Mesenchymal stem cell (in vitro differentiated cells and primary cell): ENCODE data around the gene FKBP15.

Experiments
- DNase-seq: peaks from one replicate; pipeline ENCODE4 v3.0.0-alpha.2; 2013
- H2AFZ ChIP-seq: one replicate; pipeline ENCODE4 v1.6.1; 2013; ENCODE audit warnings: low read depth, mild to moderate bottlenecking, control low read depth, inconsistent platforms, low read length, moderate library complexity
- H2AK5ac ChIP-seq: 2 replicates; pipeline ENCODE4 v1.6.1; 2013; ENCODE audit warnings: low read length, moderate library complexity, mild to moderate bottlenecking, inconsistent platforms; ENCODE audit not compliant: severe bottlenecking
- H2BK120ac ChIP-seq: one replicate; pipeline ENCODE4 v1.6.1; 2013; ENCODE audit warnings: low read depth, mild to moderate bottlenecking, inconsistent platforms, low read length, moderate library complexity
- H2BK12ac ChIP-seq, 2 experiments: one replicate each; pipeline ENCODE4 v1.6.1; 2013; ENCODE audit warnings: inconsistent platforms in 2 of 2, low read length in 2 of 2, mild to moderate bottlenecking in 2 of 2, moderate library complexity in 2 of 2, control low read depth in 1 of 2
- H2BK15ac ChIP-seq: one replicate; pipeline ENCODE4 v1.6.1; 2013; ENCODE audit warnings: mild to moderate bottlenecking, low read depth, inconsistent platforms; ENCODE audit not compliant: poor library complexity, severe bottlenecking
- H2BK5ac ChIP-seq: 2 replicates; pipeline ENCODE4 v1.6.1; 2013; ENCODE audit warnings: low read depth, mild to moderate bottlenecking, low read length, control low read depth, inconsistent platforms; ENCODE audit not compliant: poor library complexity, severe bottlenecking
- H3K14ac ChIP-seq, 2 experiments: one replicate each; pipeline ENCODE4 v1.6.1; 2013; ENCODE audit warnings: inconsistent platforms in 2 of 2, low read length in 2 of 2, control low read depth in 1 of 2, mild to moderate bottlenecking in 1 of 2, moderate library complexity in 1 of 2
- H3K18ac ChIP-seq, 2 experiments: one replicate each; pipeline ENCODE4 v1.6.1; 2013; ENCODE audit warnings: inconsistent platforms in 2 of 2, low read length in 2 of 2, control low read depth in 1 of 2, low read depth in 1 of 2, mild to moderate bottlenecking in 1 of 2
- H3K23ac ChIP-seq, 2 experiments: one replicate each; pipeline ENCODE4 v1.6.1; 2013; ENCODE audit warnings: inconsistent platforms in 2 of 2, low read length in 2 of 2, mild to moderate bottlenecking in 2 of 2, moderate library complexity in 2 of 2, control low read depth in 1 of 2
- H3K27ac ChIP-seq: 2 replicates; pipeline ENCODE4 v1.5.1; 2013; ENCODE audit warnings: mild to moderate bottlenecking, moderate library complexity, low read length, control low read depth, inconsistent platforms; ENCODE audit not compliant: poor library complexity, severe bottlenecking
- H3K27me3 ChIP-seq, 2 experiments: 2 replicates each; pipeline versions ENCODE4 v1.6.1 to v1.7.0; 2013; ENCODE audit warnings: low read length in 2 of 2, mild to moderate bottlenecking in 2 of 2, moderate library complexity in 2 of 2, control low read depth in 1 of 2, inconsistent platforms in 1 of 2; ENCODE audit not compliant: control insufficient read depth in 1 of 2, insufficient read depth in 1 of 2
- H3K36me3 ChIP-seq, 2 experiments: 2 replicates each; pipeline versions ENCODE4 v1.6.1 to v1.7.0; 2013; ENCODE audit warnings: low read length in 2 of 2, control low read depth in 1 of 2, inconsistent platforms in 1 of 2, low read depth in 1 of 2, mild to moderate bottlenecking in 1 of 2; ENCODE audit not compliant: insufficient read depth in 2 of 2, control insufficient read depth in 1 of 2
- H3K4ac ChIP-seq, 2 experiments: one replicate each; pipeline ENCODE4 v1.6.1; 2013; ENCODE audit warnings: inconsistent platforms in 2 of 2, low read length in 2 of 2, mild to moderate bottlenecking in 2 of 2, moderate library complexity in 2 of 2, control low read depth in 1 of 2, low read depth in 1 of 2
- H3K4me1 ChIP-seq: 2 replicates; pipeline ENCODE4 v1.6.1; 2013; ENCODE audit warnings: low read depth, low read length, control low read depth; ENCODE audit not compliant: control insufficient read depth, insufficient read depth
- H3K4me2 ChIP-seq: 2 replicates; pipeline ENCODE4 v1.6.1; 2013; ENCODE audit warnings: low read length, mild to moderate bottlenecking, inconsistent platforms; ENCODE audit not compliant: poor library complexity, severe bottlenecking
- H3K4me3 ChIP-seq, 2 experiments: 2 replicates each; pipeline versions ENCODE4 v1.5.1 to v1.7.0; 2013; ENCODE audit warnings: low read length in 2 of 2, mild to moderate bottlenecking in 2 of 2, control low read depth in 1 of 2, low read depth in 1 of 2; ENCODE audit not compliant: insufficient read depth in 1 of 2
- H3K79me1 ChIP-seq: replicated peaks from 2 replicates; pipeline ENCODE4 v1.6.1; 2013; ENCODE audit warnings: mild to moderate bottlenecking, control low read depth, low read length, inconsistent platforms; ENCODE audit not compliant: poor library complexity, severe bottlenecking
- H3K9ac ChIP-seq: 2 replicates; pipeline ENCODE4 v1.7.0; 2013; ENCODE audit warnings: mild to moderate bottlenecking, low read length, moderate library complexity
- H3K9me3 ChIP-seq: 2 replicates; pipeline ENCODE4 v1.7.0; 2013; ENCODE audit warnings: mild to moderate bottlenecking, low read length; ENCODE audit not compliant: control insufficient read depth
- H4K8ac ChIP-seq: one replicate; pipeline ENCODE4 v1.6.1; 2013; ENCODE audit warnings: inconsistent platforms, mild to moderate bottlenecking, low read length, moderate library complexity
- H4K91ac ChIP-seq: one replicate; pipeline ENCODE4 v1.6.1; 2013; ENCODE audit warnings: mild to moderate bottlenecking, low read length, inconsistent platforms
- WGBS: methylation state at CpG from one replicate; pipeline ENCODE4 v1.1.7; 2013; ENCODE audit warnings: mixed read lengths; 5-methylcytosine and 5-hydroxymethylcytosine counted together

The FKBP15 gene

DNA sequence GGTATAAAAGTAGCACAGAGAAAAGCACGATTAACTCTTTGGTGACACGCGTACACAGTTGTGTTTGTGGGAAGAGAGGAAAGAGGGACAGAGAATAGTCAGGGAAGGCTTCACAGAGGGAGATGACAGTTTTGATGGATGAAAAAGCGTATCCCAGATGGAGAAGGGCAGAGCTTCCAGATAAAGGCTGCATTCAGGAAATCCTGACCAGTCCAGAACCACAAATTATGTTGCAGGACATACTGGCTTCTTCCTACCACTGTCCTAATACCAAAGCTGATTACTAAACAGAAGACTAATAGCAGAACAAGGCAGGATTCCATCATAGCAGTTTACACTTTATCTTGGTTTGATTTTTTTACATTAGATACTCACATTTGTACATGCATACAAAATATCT, 35.8 kb downstream of the FKBP15 start:
- no peaks in the 10 kb centered on the region for H3K9me3 ChIP-seq
- no peak overlapping the region for H2BK12ac ChIP-seq
- no peak overlapping the region for H2BK5ac ChIP-seq
- H3K14ac ChIP-seq, result no peak overlapping the region
- no peak overlapping the region for H3K4me2 ChIP-seq
- no peak overlapping the region for H3K18ac ChIP-seq
- peaks cover 2% of the 10 kb centered on the region for H3K79me1 ChIP-seq
- H3K23ac ChIP-seq, result no peak overlapping the region
- H2BK15ac ChIP-seq, result no peak overlapping the region
- H2BK120ac ChIP-seq, result no peak overlapping the region
- H3K4me1 ChIP-seq, result peaks cover 5% of the 10 kb centered on the region
- no peak overlapping the region for H4K8ac ChIP-seq
- peaks cover 10 to 70% of the 10 kb centered on the region in 2 experiments for H3K36me3 ChIP-seq
- no peak overlapping the region for H4K91ac ChIP-seq
- H3K9ac ChIP-seq, result peak overlapping the region; percentile 60
- no peak overlapping the region for H3K27ac ChIP-seq
- no peaks in the 10 kb centered on the region for H3K27me3 ChIP-seq
- H3K4ac ChIP-seq, result no peak overlapping the region
- H3K4me3 ChIP-seq, result peak overlapping the region in 1 of 2 experiments; percentile 80
- peak; percentile 41 for DNase-seq
- no peak overlapping the region for H2AK5ac ChIP-seq
- WGBS, result 83% methylated on average over 4 of the region's 4 CpGs
- H2AFZ ChIP-seq, result no peak overlapping the region

DNA sequence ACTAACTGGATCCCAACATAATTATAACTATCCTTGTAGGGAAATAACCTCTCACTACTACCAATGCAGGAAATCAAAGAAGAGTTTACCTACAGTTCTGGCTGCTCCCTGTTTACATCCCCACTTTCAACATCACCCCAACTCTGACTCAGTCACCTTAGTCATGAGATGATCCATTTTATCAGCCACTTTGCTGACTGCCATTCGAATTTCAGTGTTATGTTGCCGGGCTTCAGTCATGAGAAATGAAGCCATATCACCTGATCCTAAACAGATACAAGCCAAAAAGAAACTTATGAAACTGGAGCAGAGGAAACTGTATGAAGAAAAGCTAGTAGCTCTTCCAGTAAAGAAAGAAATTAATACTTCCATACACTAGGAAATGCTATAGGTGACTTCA, 36.5 kb downstream of the FKBP15 start:
- Histone ChIP-seq H2BK12ac (no peak overlapping the region), H3K18ac (no peak overlapping the region), H3K4me1 (peaks cover 5% of the 10 kb centered on the region), H2BK15ac (no peak overlapping the region), H2AK5ac (no peak overlapping the region), H3K4me2 (no peak overlapping the region), H4K8ac (no peak overlapping the region), H3K14ac (no peak overlapping the region), H3K4ac (no peak overlapping the region), H3K4me3 (no peak overlapping the region), H3K23ac (no peak overlapping the region), H2AFZ (no peak overlapping the region), H2BK120ac (no peak overlapping the region), H3K36me3 (peaks cover 10 to 64% of the 10 kb centered on the region in 2 experiments), H4K91ac (no peak overlapping the region), H3K79me1 (peaks cover 2% of the 10 kb centered on the region), H3K9ac (peak overlapping the region; percentile 60), H3K27ac (no peak overlapping the region), H2BK5ac (no peak overlapping the region), H3K27me3 (no peaks in the 10 kb centered on the region), H3K9me3 (no peaks in the 10 kb centered on the region)
- peak; percentile 43 for DNase-seq
- WGBS, result no CpG with 5 or more reads among the region's 2 CpGs

DNA sequence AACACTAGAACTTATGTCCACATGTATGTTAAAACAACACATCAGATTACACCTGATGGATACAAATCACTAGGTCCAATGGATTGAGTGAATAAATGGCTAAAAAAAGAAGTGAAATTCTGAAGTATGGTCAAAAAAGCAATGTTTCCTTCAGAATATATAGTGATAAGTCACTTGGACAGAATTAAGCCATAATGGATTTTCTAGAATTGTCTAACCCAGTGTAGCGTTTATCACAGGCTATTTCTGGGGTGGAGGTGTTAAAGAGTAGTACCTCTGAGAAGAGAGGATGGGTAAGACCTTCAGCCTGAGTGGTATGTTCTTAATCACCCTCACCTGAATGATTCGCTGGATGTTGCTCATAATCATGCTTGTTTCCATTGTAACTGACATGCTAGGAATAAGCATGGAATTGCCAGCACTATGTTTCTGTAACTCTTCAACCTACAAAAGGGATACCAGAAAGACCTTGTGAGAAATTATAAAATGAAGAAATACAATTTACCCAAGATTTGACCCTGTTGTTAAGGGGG, 37.1 kb downstream of the FKBP15 start:
- Histone ChIP-seq H3K9me3 (no peaks in the 10 kb centered on the region), H4K91ac (no peak overlapping the region), H3K9ac (peak overlapping the region; percentile 60), H3K18ac (peak overlapping the region in 1 of 2 experiments; percentile 38), H3K23ac (no peak overlapping the region), H2BK120ac (no peak overlapping the region), H2BK12ac (peak overlapping the region in 1 of 2 experiments; percentile 30), H3K14ac (no peak overlapping the region), H3K79me1 (peaks cover 2% of the 10 kb centered on the region), H2BK15ac (no peak overlapping the region), H3K4ac (no peak overlapping the region), H3K4me1 (peaks cover 5% of the 10 kb centered on the region), H3K27me3 (no peaks in the 10 kb centered on the region), H3K36me3 (peaks cover 10 to 66% of the 10 kb centered on the region in 2 experiments), H3K27ac (no peak overlapping the region), H3K4me3 (no peak overlapping the region), H2BK5ac (no peak overlapping the region), H2AFZ (no peak overlapping the region), H4K8ac (no peak overlapping the region), H3K4me2 (no peak overlapping the region), H2AK5ac (no peak overlapping the region)
- DNase-seq, result no peak
- 97% methylated on average over 2 of the region's 2 CpGs for WGBS

DNA sequence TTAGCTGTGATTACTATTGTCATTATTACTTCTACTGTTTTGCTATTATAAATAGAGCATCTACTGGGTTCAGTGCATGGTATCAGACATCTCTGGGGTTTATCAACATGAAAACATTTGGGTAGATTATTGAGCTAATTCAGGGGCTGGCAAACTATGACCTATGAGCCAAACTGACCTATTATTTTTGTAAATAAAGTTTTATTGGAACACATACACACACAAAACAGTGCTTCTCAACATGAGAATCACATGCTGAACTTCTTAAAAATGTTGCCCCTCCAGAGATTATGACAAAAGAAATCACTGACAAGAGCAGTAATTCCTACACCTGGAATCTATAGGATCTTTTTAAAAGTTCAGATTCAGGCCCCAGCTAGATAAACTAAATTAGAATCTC, 39.9 kb downstream of the FKBP15 start:
- H3K4me3 ChIP-seq, result no peak overlapping the region
- H2BK5ac ChIP-seq, result no peak overlapping the region
- H3K79me1 ChIP-seq, result peaks cover under 1% of the 10 kb centered on the region
- no peak overlapping the region for H3K23ac ChIP-seq
- H3K36me3 ChIP-seq, result peaks cover 19 to 83% of the 10 kb centered on the region in 2 experiments
- no peak overlapping the region for H2AK5ac ChIP-seq
- H3K18ac ChIP-seq, result no peak overlapping the region
- no peak overlapping the region for H3K27ac ChIP-seq
- H3K4me2 ChIP-seq, result no peak overlapping the region
- no peak overlapping the region for H2AFZ ChIP-seq
- H3K14ac ChIP-seq, result no peak overlapping the region
- no peak overlapping the region for H2BK15ac ChIP-seq
- no peak for DNase-seq
- no peaks in the 10 kb centered on the region for H3K27me3 ChIP-seq
- H4K8ac ChIP-seq, result no peak overlapping the region
- H3K9ac ChIP-seq, result no peak overlapping the region
- peaks cover 4% of the 10 kb centered on the region for H3K4me1 ChIP-seq
- no peak overlapping the region for H2BK12ac ChIP-seq
- no peak overlapping the region for H4K91ac ChIP-seq
- no peak overlapping the region for H3K4ac ChIP-seq
- H3K9me3 ChIP-seq, result no peaks in the 10 kb centered on the region
- H2BK120ac ChIP-seq, result no peak overlapping the region
